OCI-LY3 (cell line): Measurements from ENCODE around the gene ZBTB9.

Experiments
- EZH2phosphoT487 ChIP-seq: fragments of 200-600 bp; shearing (Covaris generic); IDR thresholded peaks from 2 replicates; pipeline ENCODE4 v1.6.1; 2018; ENCODE audit warnings: antibody characterized with exemption, mixed run types, low read depth
- TF ChIP-seq, protein P1 (sequence below): fragments of 200-600, 300-600 bp; sonication (generic); IDR thresholded peaks from 2 replicates; pipeline ENCODE4 v1.5.1; 2014; ENCODE audit warnings: antibody characterized with exemption, low read length, low read depth

GRCh38 chr6:33492093-33492492 is 37.7 kb downstream of the ZBTB9 start:
- TF ChIP-seq, protein P1, sequence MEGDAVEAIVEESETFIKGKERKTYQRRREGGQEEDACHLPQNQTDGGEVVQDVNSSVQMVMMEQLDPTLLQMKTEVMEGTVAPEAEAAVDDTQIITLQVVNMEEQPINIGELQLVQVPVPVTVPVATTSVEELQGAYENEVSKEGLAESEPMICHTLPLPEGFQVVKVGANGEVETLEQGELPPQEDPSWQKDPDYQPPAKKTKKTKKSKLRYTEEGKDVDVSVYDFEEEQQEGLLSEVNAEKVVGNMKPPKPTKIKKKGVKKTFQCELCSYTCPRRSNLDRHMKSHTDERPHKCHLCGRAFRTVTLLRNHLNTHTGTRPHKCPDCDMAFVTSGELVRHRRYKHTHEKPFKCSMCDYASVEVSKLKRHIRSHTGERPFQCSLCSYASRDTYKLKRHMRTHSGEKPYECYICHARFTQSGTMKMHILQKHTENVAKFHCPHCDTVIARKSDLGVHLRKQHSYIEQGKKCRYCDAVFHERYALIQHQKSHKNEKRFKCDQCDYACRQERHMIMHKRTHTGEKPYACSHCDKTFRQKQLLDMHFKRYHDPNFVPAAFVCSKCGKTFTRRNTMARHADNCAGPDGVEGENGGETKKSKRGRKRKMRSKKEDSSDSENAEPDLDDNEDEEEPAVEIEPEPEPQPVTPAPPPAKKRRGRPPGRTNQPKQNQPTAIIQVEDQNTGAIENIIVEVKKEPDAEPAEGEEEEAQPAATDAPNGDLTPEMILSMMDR: peak; percentile 23; the same call in 1 of the 2 replicates
- no peak for TF ChIP-seq EZH2phosphoT487
